Gastroesophageal sphincter (tissue), 3 donors: ENCODE results near the gene ADM2.

Source experiments
- POLR2A ChIP-seq, 2 donors: fragments of 450-650 bp; IDR thresholded peaks; one replicate each; pipeline ENCODE4 v1.6.1; 2017; ENCODE audit warnings: antibody characterized with exemption in 2 of 2, mild to moderate bottlenecking in 2 of 2, moderate library complexity in 1 of 2
- POLR2AphosphoS5 ChIP-seq: sonication (generic); formaldehyde crosslinking; IDR thresholded peaks from one replicate; pipeline ENCODE4 v1.6.1; 2017; ENCODE audit warnings: antibody characterized with exemption
- TF ChIP-seq, protein P1 (sequence below), 4 experiments: fragments of 200-600 bp in 2 of 4; fragments of 450-650 bp in 2 of 4; sonication (generic) in 1 of 4; IDR thresholded peaks; one replicate each; pipeline ENCODE4 v1.5.1; 2017 to 2019; ENCODE audit warnings: antibody characterized with exemption in 4 of 4, mild to moderate bottlenecking in 2 of 4, moderate library complexity in 2 of 4

DNA sequence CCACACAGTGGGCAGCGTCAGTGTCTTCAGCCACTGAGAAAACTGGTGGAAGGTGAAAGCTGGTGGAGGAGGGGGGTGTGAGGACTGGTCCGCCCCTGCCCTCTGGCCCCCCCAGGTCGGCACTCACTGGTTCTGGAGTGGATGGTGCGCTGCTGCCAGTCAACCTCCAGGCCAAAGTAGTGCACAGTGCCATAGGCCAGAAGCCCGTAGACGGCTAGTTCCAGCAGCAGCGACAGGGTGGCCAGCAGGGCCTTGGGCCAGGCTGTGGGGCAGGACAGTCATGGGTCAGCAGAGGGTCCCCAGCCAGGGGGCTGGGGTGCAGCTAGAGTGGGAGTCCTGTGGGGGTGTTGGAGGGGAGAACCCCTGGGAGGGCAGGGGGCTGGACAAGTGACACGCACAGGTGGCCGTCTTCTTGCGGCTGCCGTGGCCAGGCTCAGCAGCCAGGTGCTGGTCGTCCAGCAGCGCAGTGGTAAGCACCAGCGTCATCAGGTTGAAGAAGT lies 24.0 kb downstream of the ADM2 start:
- TF ChIP-seq POLR2AphosphoS5 (no peak), POLR2A (IDR thresholded peaks at IDR 0.05) (no peak)
- TF ChIP-seq, protein P1, sequence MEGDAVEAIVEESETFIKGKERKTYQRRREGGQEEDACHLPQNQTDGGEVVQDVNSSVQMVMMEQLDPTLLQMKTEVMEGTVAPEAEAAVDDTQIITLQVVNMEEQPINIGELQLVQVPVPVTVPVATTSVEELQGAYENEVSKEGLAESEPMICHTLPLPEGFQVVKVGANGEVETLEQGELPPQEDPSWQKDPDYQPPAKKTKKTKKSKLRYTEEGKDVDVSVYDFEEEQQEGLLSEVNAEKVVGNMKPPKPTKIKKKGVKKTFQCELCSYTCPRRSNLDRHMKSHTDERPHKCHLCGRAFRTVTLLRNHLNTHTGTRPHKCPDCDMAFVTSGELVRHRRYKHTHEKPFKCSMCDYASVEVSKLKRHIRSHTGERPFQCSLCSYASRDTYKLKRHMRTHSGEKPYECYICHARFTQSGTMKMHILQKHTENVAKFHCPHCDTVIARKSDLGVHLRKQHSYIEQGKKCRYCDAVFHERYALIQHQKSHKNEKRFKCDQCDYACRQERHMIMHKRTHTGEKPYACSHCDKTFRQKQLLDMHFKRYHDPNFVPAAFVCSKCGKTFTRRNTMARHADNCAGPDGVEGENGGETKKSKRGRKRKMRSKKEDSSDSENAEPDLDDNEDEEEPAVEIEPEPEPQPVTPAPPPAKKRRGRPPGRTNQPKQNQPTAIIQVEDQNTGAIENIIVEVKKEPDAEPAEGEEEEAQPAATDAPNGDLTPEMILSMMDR (IDR thresholded peaks at IDR 0.05), result no peak
